OCI-LY3 (cell line): Measurements from ENCODE around the gene CTXN2.

Experiments
- H2AFZ ChIP-seq: fragments of 200-600, 300-600 bp; shearing (Covaris generic); 2 replicates; pipeline ENCODE4 v1.6.0; 2014; ENCODE audit warnings: antibody characterized with exemption, low read depth, low read length
- H3K27ac ChIP-seq: fragments of 200-600, 300-600 bp; sonication (generic); 2 replicates; pipeline ENCODE4 v1.5.1; 2014; ENCODE audit warnings: mild to moderate bottlenecking, low read length, moderate library complexity, mixed read lengths
- H3K27me3 ChIP-seq: fragments of 200-600, 300-600 bp; sonication (generic); 2 replicates; pipeline ENCODE4 v1.6.1; 2014; ENCODE audit warnings: low read depth, low read length, mixed read lengths
- H3K36me3 ChIP-seq: fragments of 200-600, 300-600 bp; sonication (generic); replicated peaks from 2 replicates; pipeline ENCODE3; 2014; ENCODE audit warnings: low read depth, low read length, mixed read lengths
- H3K4me1 ChIP-seq: fragments of 300-600, 200-600 bp; sonication (generic); 2 replicates; pipeline ENCODE4 v1.6.1; 2014; ENCODE audit warnings: low read length, mixed read lengths
- H3K4me2 ChIP-seq: fragments of 200-600, 300-600 bp; sonication (generic); 2 replicates; pipeline ENCODE4 v1.6.1; 2014; ENCODE audit warnings: low read length, mixed read lengths
- H3K4me3 ChIP-seq: fragments of 300-600, 200-600 bp; sonication (generic); 2 replicates; pipeline ENCODE4 v1.5.1; 2014; ENCODE audit warnings: antibody characterized with exemption, mild to moderate bottlenecking, low read length, moderate library complexity
- H3K79me2 ChIP-seq: fragments of 300-600, 200-600 bp; shearing (Covaris generic); 2 replicates; pipeline ENCODE4 v1.6.1; 2014; ENCODE audit warnings: mild to moderate bottlenecking, low read length, mixed read lengths
- H3K9ac ChIP-seq: fragments of 300-600, 200-600 bp; shearing (Covaris generic); 2 replicates; pipeline ENCODE4 v1.6.0; 2014; ENCODE audit warnings: mild to moderate bottlenecking, low read length, moderate library complexity
- H3K9me3 ChIP-seq: fragments of 200-600, 300-600 bp; shearing (Covaris generic); 2 replicates; pipeline ENCODE4 v1.6.1; 2014; ENCODE audit warnings: low read length, mixed read lengths; ENCODE audit not compliant: insufficient read depth
- H4K20me1 ChIP-seq: fragments of 200-600, 300-600 bp; sonication (generic); 2 replicates; pipeline ENCODE4 v1.6.1; 2016; ENCODE audit warnings: low read length, mixed read lengths; ENCODE audit not compliant: insufficient read depth
- CTCF ChIP-seq: fragments of 200-600, 300-600 bp; sonication (generic); IDR thresholded peaks from 2 replicates; pipeline ENCODE4 v1.5.1; 2014; ENCODE audit warnings: antibody characterized with exemption, low read length, low read depth
- EZH2phosphoT487 ChIP-seq: fragments of 200-600 bp; shearing (Covaris generic); IDR thresholded peaks from 2 replicates; pipeline ENCODE4 v1.6.1; 2018; ENCODE audit warnings: antibody characterized with exemption, mixed run types, low read depth

CTXN2 gene

GRCh38 chr15:48225771-48226170, 34.3 kb downstream of the CTXN2 start:
- Histone ChIP-seq H3K4me2 (no peak overlapping the region), H3K4me3 (no peak overlapping the region), H3K27ac (no peak overlapping the region), H4K20me1 (no peaks in the 10 kb centered on the region), H3K9ac (no peak overlapping the region), H3K79me2 (no peaks in the 10 kb centered on the region), H3K4me1 (no peaks in the 10 kb centered on the region), H3K27me3 (peaks cover 37% of the 10 kb centered on the region), H2AFZ (no peak overlapping the region), H3K36me3 (no peaks in the 10 kb centered on the region), H3K9me3 (no peaks in the 10 kb centered on the region)
- TF ChIP-seq CTCF (no peak), EZH2phosphoT487 (no peak)

DNA sequence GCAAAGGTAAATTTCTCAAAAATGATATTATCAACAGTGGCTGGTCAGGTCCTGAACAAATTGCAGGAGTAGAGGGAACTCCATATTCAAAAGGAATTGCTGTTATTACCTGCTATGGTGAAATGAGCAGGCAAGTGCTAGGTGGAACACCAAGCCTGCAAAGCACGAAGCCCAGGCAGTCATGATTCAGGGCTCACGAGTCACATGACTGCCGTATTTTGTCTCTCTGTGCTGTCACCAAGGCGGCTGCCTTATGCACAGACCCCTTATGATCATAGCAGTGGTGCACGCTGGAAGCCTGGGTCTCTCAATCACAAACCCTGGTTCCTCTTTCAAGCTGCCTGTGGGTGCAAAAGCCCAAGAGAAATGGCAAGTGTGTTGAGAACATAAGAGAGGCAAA, 39.0 kb downstream of the CTXN2 start:
- Histone ChIP-seq H2AFZ (no peak overlapping the region), H3K4me1 (no peaks in the 10 kb centered on the region), H3K79me2 (no peaks in the 10 kb centered on the region), H3K9ac (no peak overlapping the region), H3K36me3 (no peaks in the 10 kb centered on the region), H3K4me3 (no peak overlapping the region), H3K4me2 (no peak overlapping the region), H3K9me3 (no peaks in the 10 kb centered on the region), H3K27ac (no peak overlapping the region), H3K27me3 (peaks cover 16% of the 10 kb centered on the region; the same call in 1 of the 2 replicates), H4K20me1 (no peaks in the 10 kb centered on the region)
- no peak for TF ChIP-seq EZH2phosphoT487
- no peak for TF ChIP-seq CTCF

- H3K79me2 ChIP-seq: no peaks in the 10 kb centered on the region
- TF ChIP-seq CTCF (no peak), EZH2phosphoT487 (no peak)
- no peaks in the 10 kb centered on the region for H3K36me3 ChIP-seq
- no peak overlapping the region for H3K27ac ChIP-seq
- no peak overlapping the region for H3K4me3 ChIP-seq
- H3K27me3 ChIP-seq: peaks cover 9% of the 10 kb centered on the region; the same call in 1 of the 2 replicates
- no peak overlapping the region for H2AFZ ChIP-seq
- no peaks in the 10 kb centered on the region for H4K20me1 ChIP-seq
- H3K4me1 ChIP-seq: no peaks in the 10 kb centered on the region
- no peak overlapping the region for H3K9ac ChIP-seq
- no peaks in the 10 kb centered on the region for H3K9me3 ChIP-seq
- H3K4me2 ChIP-seq: no peak overlapping the region
These were observed 41.8 kb downstream of the CTXN2 start for GRCh38 chr15:48233246-48233645.

GRCh38 chr15:48239334-48239733, 47.9 kb downstream of the CTXN2 start:
- no peak overlapping the region for H3K27ac ChIP-seq
- no peak overlapping the region for H3K4me2 ChIP-seq
- no peaks in the 10 kb centered on the region for H3K9me3 ChIP-seq
- H3K27me3 ChIP-seq: peaks cover 8% of the 10 kb centered on the region; the same call in 1 of the 2 replicates
- H3K9ac ChIP-seq: no peak overlapping the region
- no peak overlapping the region for H3K4me3 ChIP-seq
- H3K4me1 ChIP-seq: no peaks in the 10 kb centered on the region
- no peaks in the 10 kb centered on the region for H3K36me3 ChIP-seq
- TF ChIP-seq CTCF (no peak), EZH2phosphoT487 (no peak)
- H2AFZ ChIP-seq: no peak overlapping the region
- H4K20me1 ChIP-seq: no peaks in the 10 kb centered on the region
- H3K79me2 ChIP-seq: no peaks in the 10 kb centered on the region
